HS-5 (cell line): ENCODE results near the gene TRIM77.
"Not testable (repeated sequence)": the region's sequence is repeated elsewhere in the genome, so short reads cannot be mapped to it uniquely, and the experiment has no call there.

Experiments used
- DNase-seq: peaks from one replicate; pipeline ENCODE4 v3.0.0-alpha.2; 2012; ENCODE audit warnings: low read depth

Gene TRIM77

GRCh38 chr11:89709999-89710398 lies at the start of gene TRIM77:
TRIM77 (plus strand) TSS chr11:89710299; CDS start chr11:89710299, 0 bp downstream.
- not testable (repeated sequence) for DNase-seq

GRCh38 chr11:89667001-89667400 lies 43.1 kb upstream of the TRIM77 start:
- DNase-seq = no peak

- not testable (repeated sequence) for DNase-seq
These were observed 41.9 kb upstream of the TRIM77 start for GRCh38 chr11:89668158-89668557.

- DNase-seq = not testable (repeated sequence)
These were observed 40.5 kb upstream of the TRIM77 start for GRCh38 chr11:89669586-89669985.

- not testable (repeated sequence) for DNase-seq
These were observed 40.0 kb upstream of the TRIM77 start for GRCh38 chr11:89669993-89670669.

- not testable (repeated sequence) for DNase-seq
These were observed 37.6 kb upstream of the TRIM77 start for GRCh38 chr11:89672547-89672946.

- not testable (repeated sequence) for DNase-seq
These were observed 36.7 kb upstream of the TRIM77 start for GRCh38 chr11:89673380-89673779.

- peak; percentile 6 for DNase-seq
These were observed 34.7 kb upstream of the TRIM77 start for GRCh38 chr11:89675383-89675782.

- DNase-seq = not testable (repeated sequence)
These were observed 34.2 kb upstream of the TRIM77 start for GRCh38 chr11:89675948-89676347.

GRCh38 chr11:89707080-89707479 lies 3.0 kb upstream of the TRIM77 start:
- DNase-seq = not testable (repeated sequence)

- not testable (repeated sequence) for DNase-seq
These were observed 14.9 kb downstream of the TRIM77 start for GRCh38 chr11:89724866-89725498.

- not testable (repeated sequence) for DNase-seq
These were observed 20.1 kb downstream of the TRIM77 start for GRCh38 chr11:89730215-89730614.

- DNase-seq = no peak
These were observed 26.5 kb downstream of the TRIM77 start for GRCh38 chr11:89736566-89736965.

- DNase-seq = no peak
These were observed 27.0 kb downstream of the TRIM77 start for GRCh38 chr11:89737116-89737515.

GRCh38 chr11:89741406-89741805 lies 31.3 kb downstream of the TRIM77 start:
- DNase-seq = not testable (repeated sequence)

- not testable (repeated sequence) for DNase-seq
These were observed 34.1 kb downstream of the TRIM77 start for GRCh38 chr11:89744158-89744557.

GRCh38 chr11:89750822-89751221 lies 40.7 kb downstream of the TRIM77 start:
- DNase-seq = not testable (repeated sequence)
